GM18526 (cell line): ENCODE measurements around the gene BUD23.

Experiments used
- POLR2A ChIP-seq: IDR thresholded peaks from 3 replicates; pipeline ENCODE4 v1.6.1; 2011; ENCODE audit not compliant: insufficient read length; ENCODE audit errors: extremely low read depth

The BUD23 gene

DNA sequence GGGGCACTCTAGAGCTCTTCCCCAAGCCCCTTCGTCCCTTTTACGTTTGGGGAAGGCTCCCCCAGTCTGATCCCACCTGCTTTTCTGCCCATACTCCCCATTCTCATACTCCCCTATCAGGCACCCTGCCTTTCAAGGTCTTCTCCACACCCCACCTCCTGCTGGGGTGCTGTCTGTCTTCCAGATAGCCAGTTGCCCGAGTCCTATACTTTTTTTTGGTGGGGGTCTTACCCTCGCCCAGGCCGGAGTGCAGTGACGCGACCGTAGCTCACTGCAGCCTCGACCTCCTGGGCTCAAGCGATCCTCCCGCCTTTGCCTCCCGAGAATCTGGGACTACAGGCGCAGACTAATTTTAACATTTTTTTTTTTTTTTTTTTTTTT is 56.0 kb downstream of the BUD23 start:
- TF ChIP-seq POLR2A, result no peak

- TF ChIP-seq POLR2A, result no peak
These were observed 56.8 kb downstream of the BUD23 start for GRCh38 chr7:73740212-73740611.

- TF ChIP-seq POLR2A, result no peak
These were observed 57.4 kb downstream of the BUD23 start for GRCh38 chr7:73740771-73741170.

DNA sequence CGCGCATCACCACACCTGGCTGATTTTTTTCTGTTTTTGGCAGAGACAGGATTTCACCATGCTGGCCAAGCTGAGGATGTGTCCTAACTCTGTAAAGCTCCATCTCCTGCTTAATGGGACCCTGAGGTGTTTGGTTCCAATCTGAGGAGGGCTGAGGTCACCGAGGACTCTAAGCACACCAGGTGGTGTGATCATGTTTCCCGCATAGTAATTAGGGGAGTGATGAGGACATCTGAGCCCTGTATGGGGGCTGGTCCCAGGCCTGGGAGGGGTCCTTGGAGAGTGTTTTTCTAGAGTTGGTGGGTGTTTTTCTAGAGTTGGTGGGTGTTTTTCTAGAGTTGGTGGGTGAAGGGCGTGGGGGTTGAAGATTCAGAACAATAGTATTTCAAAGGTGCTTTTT is 58.2 kb downstream of the BUD23 start:
- TF ChIP-seq POLR2A, result no peak

- no peak for TF ChIP-seq POLR2A
These were observed 58.9 kb downstream of the BUD23 start for GRCh38 chr7:73742338-73742752.

DNA sequence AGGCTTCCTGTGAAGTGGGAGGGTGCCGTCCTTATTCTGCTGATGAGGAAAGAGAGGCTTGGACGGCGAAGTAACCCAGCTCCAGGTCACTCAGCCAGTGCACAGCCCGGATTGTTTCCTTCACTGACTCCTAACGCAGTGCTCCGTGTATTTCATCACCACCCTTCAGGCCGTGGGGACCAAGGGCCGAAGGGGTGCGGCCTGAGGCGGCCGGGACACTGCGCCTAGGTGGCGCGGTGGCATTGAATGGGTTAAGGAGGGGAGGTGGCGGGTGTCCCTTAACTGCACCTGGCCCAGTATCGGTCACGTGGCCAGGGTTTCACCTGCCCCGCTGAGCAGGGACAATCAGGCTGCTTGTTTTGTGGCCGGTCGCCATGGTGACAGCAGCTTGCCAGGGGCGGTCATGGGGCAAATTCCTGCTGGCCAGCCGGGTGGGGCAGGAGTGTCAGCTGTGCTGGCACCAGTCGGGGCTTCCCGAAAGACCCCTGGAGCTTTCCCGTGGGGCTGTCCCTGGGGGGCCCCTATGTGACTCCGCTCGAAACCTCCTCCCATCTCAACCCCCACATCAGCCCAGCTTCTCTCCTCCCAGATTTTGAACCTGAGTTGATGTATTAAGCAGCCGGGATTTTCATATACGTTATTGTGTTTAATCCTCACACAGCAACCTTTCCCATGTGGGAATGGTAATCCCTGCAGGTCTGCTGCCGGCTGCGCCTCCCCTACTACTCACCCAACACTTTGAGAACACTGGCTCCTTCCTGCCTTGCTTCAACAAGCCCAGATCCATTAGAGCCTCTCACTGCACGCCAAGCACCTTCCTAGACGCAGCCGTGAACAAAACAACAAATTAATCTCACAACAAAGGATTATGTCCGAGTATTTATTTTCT is 59.6 kb downstream of the BUD23 start:
- no peak for TF ChIP-seq POLR2A

DNA sequence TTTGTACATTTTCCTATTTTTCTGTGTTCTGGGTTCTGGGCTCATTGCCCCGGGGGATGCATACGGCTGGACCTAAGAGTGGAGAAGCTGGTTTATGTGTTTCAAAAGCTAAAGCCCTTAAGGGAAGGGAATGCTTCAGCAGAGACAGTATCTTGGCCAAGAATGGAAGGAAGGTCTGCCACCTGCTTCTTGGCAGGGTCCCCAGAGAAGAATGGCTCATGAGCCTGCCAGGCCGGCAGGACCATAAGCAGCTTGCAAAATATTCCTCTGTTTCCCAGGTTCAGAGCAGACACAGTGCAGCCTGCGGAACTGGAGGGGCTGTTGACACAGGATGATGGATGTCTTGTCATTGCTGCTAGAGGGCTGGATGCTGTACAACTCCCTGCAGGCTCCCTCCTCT is 63.0 kb downstream of the BUD23 start:
- TF ChIP-seq POLR2A, result no peak
